HCT116 (cell line): Measurements from ENCODE around the gene LRP1. TPM values are rescaled to one million over a fixed set of nuclear protein-coding genes. Genes with fewer than 3 reads are reported as not detected.

ENCODE experiments used
- ATAC-seq: fragments of 200-7000 bp; cut with Tn5 transposase; 2 replicates; pipeline ENCODE4 v1.9.1; 2020; ENCODE audit warnings: mild to moderate bottlenecking, moderate library complexity
- BruUV-seq: library from RNA; stranded (reverse); fragments of 400-500 nt; replicated peaks from 2 replicates; lab custom pipeline; 2021; lab: Mats Ljungman, UMichigan
- CTCF ChIA-PET: fragments of 300-600 bp; sonication (Branson Sonifier 250); formaldehyde crosslinking; loops from one replicate; lab custom pipeline; 2021; ENCODE audit warnings: antibody characterized with exemption; lab: Charles Lee
- POLR2A ChIA-PET: fragments of 300-600, 350-600 bp; sonication (Branson Sonifier 250); formaldehyde crosslinking; loops from one replicate; lab custom pipeline; 2021; ENCODE audit warnings: antibody characterized with exemption; lab: Charles Lee
- RAD21 ChIA-PET, 2 experiments: fragments of 300-600 bp; sonication (Branson Sonifier 250); formaldehyde crosslinking; loops; one replicate each; lab custom pipeline; 2023; ENCODE audit warnings: low total read pairs in 2 of 2; ENCODE audit not compliant: uncharacterized antibody in 2 of 2, unreplicated experiment in 2 of 2, low non-redundant PET in 1 of 2; lab: Charles Lee
- DNase-seq: peaks from one replicate; pipeline ENCODE4 v3.0.0-alpha.2; 2010; ENCODE audit warnings: low read depth, low spot score
- H2AFZ ChIP-seq: fragments of 200-600 bp; shearing (Covaris generic), sonication (generic); 2 replicates; pipeline ENCODE4 v1.6.1; 2017; ENCODE audit warnings: low read depth, mixed run types, mixed read lengths, antibody characterized with exemption, low read length; ENCODE audit not compliant: poor library complexity, severe bottlenecking
- H3K27ac ChIP-seq: 2 replicates; pipeline ENCODE4 v1.5.1; 2012; ENCODE audit warnings: low read depth, low read length
- H3K27me3 ChIP-seq: fragments of 200-600 bp; sonication (generic); 2 replicates; pipeline ENCODE4 v1.6.1; 2016; ENCODE audit warnings: mixed run types, low read length, mixed read lengths; ENCODE audit not compliant: insufficient read depth
- H3K36me3 ChIP-seq, 2 experiments: fragments of 200-500 bp in 1 of 2; fragments of 200-600 bp in 1 of 2; sonication (Bioruptor generic) in 1 of 2; sonication (generic) in 1 of 2; 2 replicates each; pipeline versions ENCODE4 v1.5.1 to v1.6.1; 2014 to 2016; ENCODE audit warnings: low read length in 2 of 2, inconsistent platforms in 1 of 2, mixed read lengths in 1 of 2, mixed run types in 1 of 2; ENCODE audit not compliant: insufficient read depth in 2 of 2, control insufficient read depth in 1 of 2
- H3K4me1 ChIP-seq, 2 experiments: fragments of 200-600 bp in 1 of 2; sonication (generic) in 1 of 2; 2 replicates each; pipeline versions ENCODE4 v1.5.1 to v1.6.1; 2012 to 2017; ENCODE audit warnings: low read length in 2 of 2, inconsistent platforms in 1 of 2, mild to moderate bottlenecking in 1 of 2, mixed read lengths in 1 of 2, mixed run types in 1 of 2, moderate library complexity in 1 of 2; ENCODE audit not compliant: insufficient read depth in 2 of 2, control insufficient read depth in 1 of 2
- H3K4me2 ChIP-seq: fragments of 200-600 bp; sonication (generic); 2 replicates; pipeline ENCODE4 v1.6.1; 2017; ENCODE audit warnings: mixed run types, low read length, mixed read lengths
- H3K4me3 ChIP-seq, 2 experiments: fragments of 200-600 bp in 1 of 2; sonication (generic) in 1 of 2; replicated peaks in 1 of 2; 2 replicates each; pipeline ENCODE4 v1.5.1; 2011 to 2016; ENCODE audit warnings: low read length in 2 of 2, control low read depth in 1 of 2, low read depth in 1 of 2, mild to moderate bottlenecking in 1 of 2, mixed read lengths in 1 of 2, mixed run types in 1 of 2
- H3K79me2 ChIP-seq: fragments of 200-600 bp; sonication (generic); 2 replicates; pipeline ENCODE4 v1.6.1; 2017; ENCODE audit warnings: mild to moderate bottlenecking, mixed run types, low read length, moderate library complexity, mixed read lengths; ENCODE audit not compliant: insufficient read depth
- H3K9ac ChIP-seq: fragments of 200-600 bp; sonication (generic); 2 replicates; pipeline ENCODE4 v1.6.1; 2016; ENCODE audit warnings: low read length, mixed read lengths
- H3K9me2 ChIP-seq: fragments of 200-600 bp; sonication (generic), shearing (Covaris generic); 2 replicates; pipeline ENCODE4 v1.6.1; 2017; ENCODE audit warnings: mixed run types, mild to moderate bottlenecking, moderate library complexity; ENCODE audit not compliant: insufficient read depth
- H3K9me3 ChIP-seq, 2 experiments: fragments of 200-500 bp in 1 of 2; fragments of 200-600 bp in 1 of 2; sonication (Bioruptor generic) in 1 of 2; sonication (generic) in 1 of 2; 2 replicates each; pipeline ENCODE4 v1.6.1; 2014 to 2017; ENCODE audit warnings: low read length in 2 of 2, mixed read lengths in 2 of 2, inconsistent platforms in 1 of 2, low read depth in 1 of 2, mild to moderate bottlenecking in 1 of 2, mixed run types in 1 of 2, moderate library complexity in 1 of 2; ENCODE audit not compliant: control insufficient read depth in 1 of 2, insufficient read depth in 1 of 2
- H4K20me1 ChIP-seq: fragments of 200-600 bp; sonication (generic), shearing (Covaris generic); 2 replicates; pipeline ENCODE4 v1.6.1; 2017; ENCODE audit warnings: mixed run types, mild to moderate bottlenecking, moderate library complexity; ENCODE audit not compliant: insufficient read depth
- EGR1 ChIP-seq: IDR thresholded peaks from 2 replicates; pipeline ENCODE4 v1.6.1; 2012; ENCODE audit warnings: low read depth
- ELF1 ChIP-seq: IDR thresholded peaks from 2 replicates; pipeline ENCODE4 v1.6.1; 2012; ENCODE audit warnings: low read depth, borderline replicate concordance
- EZH2phosphoT487 ChIP-seq: fragments of 200-600 bp; IDR thresholded peaks from 2 replicates; pipeline ENCODE4 v1.6.1; 2018; ENCODE audit warnings: antibody characterized with exemption, borderline replicate concordance
- FOSL1 ChIP-seq: IDR thresholded peaks from 2 replicates; pipeline ENCODE4 v1.6.1; 2012; ENCODE audit warnings: low read depth
- JUND ChIP-seq: IDR thresholded peaks from 2 replicates; pipeline ENCODE4 v1.6.1; 2012
- POLR2A ChIP-seq: IDR thresholded peaks from 2 replicates; pipeline ENCODE4 v1.7.0; 2011; ENCODE audit warnings: borderline replicate concordance; ENCODE audit not compliant: insufficient read depth, insufficient read length; ENCODE audit errors: extremely low read depth
- POLR2AphosphoS5 ChIP-seq: IDR thresholded peaks from 2 replicates; pipeline ENCODE4 v1.6.1; 2011; ENCODE audit warnings: mild to moderate bottlenecking, low read depth, low read length, moderate library complexity
- RAD21 ChIP-seq: IDR thresholded peaks from 2 replicates; pipeline ENCODE4 v1.6.1; 2012; ENCODE audit warnings: low read depth, mild to moderate bottlenecking
- SIN3A ChIP-seq: IDR thresholded peaks from 2 replicates; pipeline ENCODE4 v1.6.1; 2012; ENCODE audit warnings: low read depth
- SP1 ChIP-seq: IDR thresholded peaks from 2 replicates; pipeline ENCODE4 v1.6.1; 2012; ENCODE audit warnings: low read depth
- TCF7L2 ChIP-seq: IDR thresholded peaks from 2 replicates; pipeline ENCODE4 v1.7.0; 2011; ENCODE audit warnings: borderline replicate concordance, inconsistent platforms; ENCODE audit not compliant: insufficient read depth, insufficient read length; ENCODE audit errors: extremely low read depth
- YY1 ChIP-seq: IDR thresholded peaks from 2 replicates; pipeline ENCODE4 v1.6.1; 2011; ENCODE audit warnings: low read length, low read depth, moderate library complexity, mild to moderate bottlenecking; ENCODE audit not compliant: insufficient replicate concordance; ENCODE audit errors: extremely low read depth
- intact Hi-C: fragments of 100-400 bp; cut with micrococcal nuclease; formaldehyde crosslinking; loops from 2 replicates; pipeline ENCODE4 v1.10.0; 2022
- total RNA-seq: library from RNA; stranded (reverse); gene quantifications from one replicate; pipeline ENCODE4 v1.2.1, GENCODE V29; 2021; ENCODE audit not compliant: unreplicated experiment
- TF ChIP-seq, protein P1 (sequence below), 3 experiments: fragments of 200-600 bp in 1 of 3; sonication (generic) in 1 of 3; IDR thresholded peaks in 2 of 3; conservative IDR thresholded peaks in 1 of 3; 2 replicates each; pipeline ENCODE4 v1.5.1; 2012 to 2017; ENCODE audit warnings: low read depth in 2 of 3, low read length in 2 of 3, antibody characterized with exemption in 1 of 3, borderline replicate concordance in 1 of 3, control low read depth in 1 of 3, mild to moderate bottlenecking in 1 of 3, mixed read lengths in 1 of 3, mixed run types in 1 of 3, moderate library complexity in 1 of 3; ENCODE audit not compliant: insufficient read depth in 1 of 3
- TF ChIP-seq, protein P2 (sequence below): IDR thresholded peaks from 2 replicates; pipeline ENCODE4 v1.6.1; 2012; ENCODE audit warnings: low read depth

Gene LRP1
- total RNA-seq, 1 experiment from 2014 or later = 12.0 TPM

DNA sequence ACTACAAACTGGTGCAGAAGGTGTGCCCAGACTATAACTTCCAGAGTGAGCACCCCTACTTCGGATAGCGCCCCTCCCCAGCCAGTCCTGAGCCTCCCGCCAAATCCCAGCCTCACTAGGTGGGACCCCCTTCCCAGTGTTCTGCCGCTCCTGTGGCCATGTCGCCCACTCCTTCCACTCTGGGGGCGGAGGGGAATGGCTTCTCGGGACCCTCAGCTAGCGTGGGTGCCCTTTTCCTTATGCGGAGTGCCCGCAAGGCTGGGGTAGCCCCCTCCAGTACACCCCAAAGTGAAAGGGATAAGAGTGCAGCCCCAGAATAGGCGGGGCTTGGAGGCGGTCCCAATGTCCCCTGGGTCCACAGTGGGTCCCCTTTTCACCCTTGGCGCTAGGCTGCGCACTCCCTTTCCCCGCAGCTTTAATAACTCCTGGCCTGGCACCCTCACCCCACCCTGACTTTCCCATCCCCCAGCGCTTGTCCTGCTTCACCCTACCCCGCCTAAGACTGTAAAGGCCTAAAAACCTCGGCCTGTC, 97.5 kb downstream of the LRP1 start:
- no TSS peak for BruUV-seq
- Histone ChIP-seq H2AFZ (no peak overlapping the region), H3K79me2 (peaks cover 12% of the 10 kb centered on the region), H3K4me3 (no peak overlapping the region), H3K27ac (no peak overlapping the region), H3K9me2 (no peaks in the 10 kb centered on the region), H3K36me3 (no peaks in the 10 kb centered on the region; a peak in 1 of 4 replicates), H3K9ac (no peak overlapping the region), H3K27me3 (no peaks in the 10 kb centered on the region), H4K20me1 (no peaks in the 10 kb centered on the region), H3K4me2 (no peak overlapping the region), H3K9me3 (no peaks in the 10 kb centered on the region), H3K4me1 (peaks cover 3 to 12% of the 10 kb centered on the region in 2 experiments; a peak in 3 of 4 replicates)
- DNase-seq (no peak), ATAC-seq (no peak)
- ChIA-PET POLR2A (no interaction called here), RAD21 (no interaction called here), CTCF (interaction anchor here (2.1 to 2.9 kb wide), 2 partner anchors 13 to 17 kb away, joined by 8 to 9 read pairs; no protein-coding TSS in a partner anchor)
- no peak for TF ChIP-seq JUND
- no peak for TF ChIP-seq EZH2phosphoT487
- no peak for TF ChIP-seq POLR2AphosphoS5
- no peak for TF ChIP-seq EGR1
- TF ChIP-seq POLR2A = no peak
- TF ChIP-seq, protein P1, sequence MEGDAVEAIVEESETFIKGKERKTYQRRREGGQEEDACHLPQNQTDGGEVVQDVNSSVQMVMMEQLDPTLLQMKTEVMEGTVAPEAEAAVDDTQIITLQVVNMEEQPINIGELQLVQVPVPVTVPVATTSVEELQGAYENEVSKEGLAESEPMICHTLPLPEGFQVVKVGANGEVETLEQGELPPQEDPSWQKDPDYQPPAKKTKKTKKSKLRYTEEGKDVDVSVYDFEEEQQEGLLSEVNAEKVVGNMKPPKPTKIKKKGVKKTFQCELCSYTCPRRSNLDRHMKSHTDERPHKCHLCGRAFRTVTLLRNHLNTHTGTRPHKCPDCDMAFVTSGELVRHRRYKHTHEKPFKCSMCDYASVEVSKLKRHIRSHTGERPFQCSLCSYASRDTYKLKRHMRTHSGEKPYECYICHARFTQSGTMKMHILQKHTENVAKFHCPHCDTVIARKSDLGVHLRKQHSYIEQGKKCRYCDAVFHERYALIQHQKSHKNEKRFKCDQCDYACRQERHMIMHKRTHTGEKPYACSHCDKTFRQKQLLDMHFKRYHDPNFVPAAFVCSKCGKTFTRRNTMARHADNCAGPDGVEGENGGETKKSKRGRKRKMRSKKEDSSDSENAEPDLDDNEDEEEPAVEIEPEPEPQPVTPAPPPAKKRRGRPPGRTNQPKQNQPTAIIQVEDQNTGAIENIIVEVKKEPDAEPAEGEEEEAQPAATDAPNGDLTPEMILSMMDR (IDR thresholded peaks at IDR 0.05 in 2 of 3, conservative IDR thresholded peaks at IDR 0.05 in 1 of 3; ENCODE audit: borderline replicate concordance in 1 of 3, insufficient read depth in 1 of 3, low read depth in 2 of 3, low read length in 2 of 3) = no peak
- no peak for TF ChIP-seq FOSL1
- no peak for TF ChIP-seq SP1
- no peak for TF ChIP-seq ELF1
- no peak for TF ChIP-seq YY1
- TF ChIP-seq SIN3A = no peak
- no peak for TF ChIP-seq RAD21
- TF ChIP-seq TCF7L2 = no peak
- TF ChIP-seq, protein P2, sequence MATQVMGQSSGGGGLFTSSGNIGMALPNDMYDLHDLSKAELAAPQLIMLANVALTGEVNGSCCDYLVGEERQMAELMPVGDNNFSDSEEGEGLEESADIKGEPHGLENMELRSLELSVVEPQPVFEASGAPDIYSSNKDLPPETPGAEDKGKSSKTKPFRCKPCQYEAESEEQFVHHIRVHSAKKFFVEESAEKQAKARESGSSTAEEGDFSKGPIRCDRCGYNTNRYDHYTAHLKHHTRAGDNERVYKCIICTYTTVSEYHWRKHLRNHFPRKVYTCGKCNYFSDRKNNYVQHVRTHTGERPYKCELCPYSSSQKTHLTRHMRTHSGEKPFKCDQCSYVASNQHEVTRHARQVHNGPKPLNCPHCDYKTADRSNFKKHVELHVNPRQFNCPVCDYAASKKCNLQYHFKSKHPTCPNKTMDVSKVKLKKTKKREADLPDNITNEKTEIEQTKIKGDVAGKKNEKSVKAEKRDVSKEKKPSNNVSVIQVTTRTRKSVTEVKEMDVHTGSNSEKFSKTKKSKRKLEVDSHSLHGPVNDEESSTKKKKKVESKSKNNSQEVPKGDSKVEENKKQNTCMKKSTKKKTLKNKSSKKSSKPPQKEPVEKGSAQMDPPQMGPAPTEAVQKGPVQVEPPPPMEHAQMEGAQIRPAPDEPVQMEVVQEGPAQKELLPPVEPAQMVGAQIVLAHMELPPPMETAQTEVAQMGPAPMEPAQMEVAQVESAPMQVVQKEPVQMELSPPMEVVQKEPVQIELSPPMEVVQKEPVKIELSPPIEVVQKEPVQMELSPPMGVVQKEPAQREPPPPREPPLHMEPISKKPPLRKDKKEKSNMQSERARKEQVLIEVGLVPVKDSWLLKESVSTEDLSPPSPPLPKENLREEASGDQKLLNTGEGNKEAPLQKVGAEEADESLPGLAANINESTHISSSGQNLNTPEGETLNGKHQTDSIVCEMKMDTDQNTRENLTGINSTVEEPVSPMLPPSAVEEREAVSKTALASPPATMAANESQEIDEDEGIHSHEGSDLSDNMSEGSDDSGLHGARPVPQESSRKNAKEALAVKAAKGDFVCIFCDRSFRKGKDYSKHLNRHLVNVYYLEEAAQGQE = no peak
- intact Hi-C loops = no loop called here
